Gastrocnemius medialis (tissue), 4 donors: ENCODE measurements around the gene SLC1A2.
"Not testable (repeated sequence)": the region's sequence is repeated elsewhere in the genome, so short reads cannot be mapped to it uniquely, and the experiment has no call there.

ENCODE experiments used
- POLR2A ChIP-seq, 2 donors: fragments of 450-650 bp; IDR thresholded peaks; one replicate each; pipeline ENCODE4 v1.6.1; 2017; ENCODE audit warnings: antibody characterized with exemption in 2 of 2, mild to moderate bottlenecking in 2 of 2, moderate library complexity in 2 of 2
- TF ChIP-seq, protein P1 (sequence below), 5 experiments: fragments of 450-650 bp in 3 of 5; fragments of 200-600 bp in 2 of 5; sonication (generic) in 2 of 5; IDR thresholded peaks in 4 of 5; conservative IDR thresholded peaks in 1 of 5; 1 replicate in 4 of 5; 2 replicates in 1 of 5; pipeline ENCODE4 v1.5.1; 2016 to 2019; ENCODE audit warnings: antibody characterized with exemption in 5 of 5, mild to moderate bottlenecking in 3 of 5, moderate library complexity in 3 of 5

DNA sequence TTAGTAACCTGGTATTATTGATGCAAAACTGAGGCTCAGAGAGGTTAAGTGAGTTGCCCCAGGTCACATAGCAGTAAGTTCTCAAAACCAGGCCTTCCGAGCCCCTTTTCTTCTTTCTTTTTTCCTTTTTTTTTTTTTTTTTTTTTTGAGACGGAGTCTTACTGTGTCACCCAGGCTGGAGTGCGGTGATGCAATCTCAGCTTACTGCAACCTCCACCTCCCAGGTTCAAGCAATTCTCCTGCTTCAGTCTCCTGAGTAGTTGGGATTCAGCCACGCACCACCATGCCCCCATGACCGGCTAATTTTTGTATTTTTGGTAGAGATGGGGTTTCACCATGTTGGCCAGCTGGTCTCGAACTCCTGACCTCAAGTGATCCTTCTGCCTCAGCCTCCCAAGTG lies 192.6 kb downstream of the SLC1A2 start:
- TF ChIP-seq POLR2A (IDR thresholded peaks at IDR 0.05): not testable (repeated sequence)
- TF ChIP-seq, protein P1, sequence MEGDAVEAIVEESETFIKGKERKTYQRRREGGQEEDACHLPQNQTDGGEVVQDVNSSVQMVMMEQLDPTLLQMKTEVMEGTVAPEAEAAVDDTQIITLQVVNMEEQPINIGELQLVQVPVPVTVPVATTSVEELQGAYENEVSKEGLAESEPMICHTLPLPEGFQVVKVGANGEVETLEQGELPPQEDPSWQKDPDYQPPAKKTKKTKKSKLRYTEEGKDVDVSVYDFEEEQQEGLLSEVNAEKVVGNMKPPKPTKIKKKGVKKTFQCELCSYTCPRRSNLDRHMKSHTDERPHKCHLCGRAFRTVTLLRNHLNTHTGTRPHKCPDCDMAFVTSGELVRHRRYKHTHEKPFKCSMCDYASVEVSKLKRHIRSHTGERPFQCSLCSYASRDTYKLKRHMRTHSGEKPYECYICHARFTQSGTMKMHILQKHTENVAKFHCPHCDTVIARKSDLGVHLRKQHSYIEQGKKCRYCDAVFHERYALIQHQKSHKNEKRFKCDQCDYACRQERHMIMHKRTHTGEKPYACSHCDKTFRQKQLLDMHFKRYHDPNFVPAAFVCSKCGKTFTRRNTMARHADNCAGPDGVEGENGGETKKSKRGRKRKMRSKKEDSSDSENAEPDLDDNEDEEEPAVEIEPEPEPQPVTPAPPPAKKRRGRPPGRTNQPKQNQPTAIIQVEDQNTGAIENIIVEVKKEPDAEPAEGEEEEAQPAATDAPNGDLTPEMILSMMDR (IDR thresholded peaks at IDR 0.05 in 4 of 5, conservative IDR thresholded peaks at IDR 0.05 in 1 of 5): not testable (repeated sequence)
